Colonic mucosa (tissue), 4 donors: ENCODE results near the gene ZMIZ1. TPM values are rescaled to one million over a fixed set of nuclear protein-coding genes. Genes with fewer than 3 reads are reported as not detected.

Experiments
- DNase-seq: peaks from one replicate; pipeline ENCODE4 v3.0.0-alpha.2; 2020
- H3K27ac ChIP-seq: fragments of 200-600 bp; one replicate; pipeline ENCODE4 v1.8.0; 2021
- H3K27me3 ChIP-seq: fragments of 200-600 bp; one replicate; pipeline ENCODE4 v1.8.0; 2021
- H3K36me3 ChIP-seq: fragments of 200-600 bp; one replicate; pipeline ENCODE4 v1.8.0; 2021
- H3K4me1 ChIP-seq: fragments of 200-600 bp; one replicate; pipeline ENCODE4 v1.8.0; 2021; ENCODE audit warnings: mild to moderate bottlenecking
- H3K4me3 ChIP-seq: fragments of 200-600 bp; one replicate; pipeline ENCODE4 v1.8.0; 2021
- H3K9ac ChIP-seq, 2 donors: one replicate each; pipeline ENCODE4 v1.7.0; 2013; ENCODE audit warnings: control low read depth in 2 of 2, low read depth in 2 of 2, low read length in 2 of 2
- H3K9me3 ChIP-seq: fragments of 200-600 bp; one replicate; pipeline ENCODE4 v1.8.0; 2021
- intact Hi-C: fragments of 100-400 bp; cut with DNase I; formaldehyde crosslinking; loops from one replicate; pipeline ENCODE4 v1.14.1; 2022
- total RNA-seq, 2 donors: library from RNA; stranded (reverse); fragmentation: NEBNext Ultra II Directional in 1 of 2; extraction: Animal tissue kit (Norgen Biotek cat#: 25700) in 1 of 2; gene quantifications; one replicate each; pipeline ENCODE4 v1.2.1, GENCODE V29; 2021
- TF ChIP-seq, protein P1 (sequence below): fragments of 200-600 bp; IDR thresholded peaks from one replicate; pipeline ENCODE4 v1.8.0; 2022; ENCODE audit warnings: antibody characterized with exemption, mild to moderate bottlenecking
- donor health status: healthy.
- donor health status: DM: no; HTN: no; CAD: no.
- donor health status: DM: no; HTN: no; CAD: no.

Gene ZMIZ1
- total RNA-seq, 2 donors from 2014 or later = 51.0 to 54.0 TPM

DNA sequence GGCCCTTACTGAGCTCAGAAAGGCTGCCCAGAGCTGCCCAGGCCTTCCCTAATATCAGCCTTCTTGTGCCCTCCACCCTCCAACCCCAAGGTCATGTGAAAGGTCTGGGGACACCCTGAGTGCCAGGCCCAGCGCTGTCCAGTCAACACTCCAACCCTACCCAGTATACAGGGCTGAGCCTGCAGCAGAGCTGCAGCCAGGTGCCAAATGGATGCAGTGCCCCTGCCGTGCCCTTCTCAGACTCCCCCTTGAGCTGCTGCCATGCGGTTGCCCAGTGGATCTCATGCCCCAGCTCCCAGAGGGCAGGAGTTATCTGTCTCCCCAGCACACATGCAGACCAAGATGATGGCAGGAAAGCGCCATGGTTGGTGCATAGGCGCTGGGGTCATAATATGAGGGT is 61.5 kb downstream of the ZMIZ1 start:
- no peak overlapping the region for H3K27ac ChIP-seq
- no peak overlapping the region for H3K4me3 ChIP-seq
- intact Hi-C loops = no loop called here
- TF ChIP-seq, protein P1, sequence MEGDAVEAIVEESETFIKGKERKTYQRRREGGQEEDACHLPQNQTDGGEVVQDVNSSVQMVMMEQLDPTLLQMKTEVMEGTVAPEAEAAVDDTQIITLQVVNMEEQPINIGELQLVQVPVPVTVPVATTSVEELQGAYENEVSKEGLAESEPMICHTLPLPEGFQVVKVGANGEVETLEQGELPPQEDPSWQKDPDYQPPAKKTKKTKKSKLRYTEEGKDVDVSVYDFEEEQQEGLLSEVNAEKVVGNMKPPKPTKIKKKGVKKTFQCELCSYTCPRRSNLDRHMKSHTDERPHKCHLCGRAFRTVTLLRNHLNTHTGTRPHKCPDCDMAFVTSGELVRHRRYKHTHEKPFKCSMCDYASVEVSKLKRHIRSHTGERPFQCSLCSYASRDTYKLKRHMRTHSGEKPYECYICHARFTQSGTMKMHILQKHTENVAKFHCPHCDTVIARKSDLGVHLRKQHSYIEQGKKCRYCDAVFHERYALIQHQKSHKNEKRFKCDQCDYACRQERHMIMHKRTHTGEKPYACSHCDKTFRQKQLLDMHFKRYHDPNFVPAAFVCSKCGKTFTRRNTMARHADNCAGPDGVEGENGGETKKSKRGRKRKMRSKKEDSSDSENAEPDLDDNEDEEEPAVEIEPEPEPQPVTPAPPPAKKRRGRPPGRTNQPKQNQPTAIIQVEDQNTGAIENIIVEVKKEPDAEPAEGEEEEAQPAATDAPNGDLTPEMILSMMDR = no peak
- H3K9ac ChIP-seq = no peak overlapping the region
- no peaks in the 10 kb centered on the region for H3K27me3 ChIP-seq
- H3K4me1 ChIP-seq = peaks cover 6% of the 10 kb centered on the region
- no peaks in the 10 kb centered on the region for H3K36me3 ChIP-seq
- H3K9me3 ChIP-seq = no peaks in the 10 kb centered on the region
- no peak for DNase-seq

DNA sequence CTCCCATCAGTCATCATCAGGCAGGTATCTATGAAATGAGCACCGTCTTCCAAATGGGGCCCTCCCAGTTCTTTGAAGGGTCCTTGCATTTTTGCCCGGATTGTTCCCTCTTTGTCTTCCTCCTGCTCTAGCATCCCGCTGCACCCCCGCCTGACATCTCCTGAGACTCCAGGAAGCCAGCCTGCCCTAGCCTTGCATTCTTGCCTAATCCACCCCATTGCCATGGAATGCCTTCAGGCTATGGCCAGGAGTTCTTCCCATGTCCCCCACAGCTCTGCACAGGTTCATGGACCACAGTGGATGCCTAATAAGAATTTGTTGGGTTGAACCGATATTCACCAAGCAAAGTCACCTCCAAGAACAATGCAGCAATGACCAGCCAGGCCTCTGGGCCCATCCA is 62.1 kb downstream of the ZMIZ1 start:
- Histone ChIP-seq H3K27ac (no peak overlapping the region), H3K36me3 (no peaks in the 10 kb centered on the region), H3K9me3 (no peaks in the 10 kb centered on the region), H3K27me3 (no peaks in the 10 kb centered on the region), H3K9ac (no peak overlapping the region), H3K4me1 (peaks cover 6% of the 10 kb centered on the region), H3K4me3 (no peak overlapping the region)
- intact Hi-C loops = no loop called here
- DNase-seq = no peak
- TF ChIP-seq, protein P1 = no peak

DNA sequence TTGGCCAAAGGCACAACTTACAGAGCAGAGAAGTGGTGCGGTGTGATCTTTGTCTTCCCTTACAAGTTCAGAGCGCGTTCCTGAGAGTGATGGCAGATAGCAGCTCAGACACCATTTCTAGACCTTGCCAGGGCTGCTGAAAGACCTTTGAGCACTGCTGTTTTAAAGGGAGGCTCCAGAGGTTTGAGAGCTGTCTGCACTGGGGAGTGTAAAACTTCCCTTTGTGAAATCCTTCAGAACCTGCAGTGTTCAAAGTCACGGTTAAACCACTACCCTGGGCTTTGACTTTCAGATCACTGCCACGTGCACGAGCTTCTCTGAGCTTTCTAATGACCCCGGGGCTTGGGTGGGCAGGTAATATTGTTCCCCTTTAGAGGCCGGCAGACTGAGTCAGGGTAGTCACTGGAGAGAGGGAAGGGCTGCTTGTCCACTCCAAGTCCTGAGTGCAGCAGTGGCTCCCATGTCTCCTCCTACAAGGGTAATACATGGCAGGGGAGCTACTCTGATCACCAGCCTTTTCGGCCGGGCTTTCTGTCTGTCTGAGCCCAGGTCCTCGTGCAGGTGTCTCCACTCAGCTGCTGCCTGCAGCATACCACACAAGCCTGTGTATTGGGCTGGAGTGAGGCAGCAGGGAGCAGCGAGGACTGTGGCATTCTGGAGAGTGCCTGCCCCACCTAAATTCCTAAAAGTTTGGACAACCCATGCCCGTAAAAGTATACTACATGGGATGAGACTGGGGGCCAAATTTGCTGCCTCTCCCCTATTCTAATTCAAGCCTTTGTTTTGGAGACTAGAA is 63.3 kb downstream of the ZMIZ1 start:
- H3K4me3 ChIP-seq = no peak overlapping the region
- no peak for DNase-seq
- TF ChIP-seq, protein P1 = no peak
- intact Hi-C loops = no loop called here
- H3K9ac ChIP-seq = no peak overlapping the region
- peaks cover 11% of the 10 kb centered on the region for H3K4me1 ChIP-seq
- no peaks in the 10 kb centered on the region for H3K36me3 ChIP-seq
- H3K27me3 ChIP-seq = no peaks in the 10 kb centered on the region
- H3K27ac ChIP-seq = no peak overlapping the region
- H3K9me3 ChIP-seq = no peaks in the 10 kb centered on the region

DNA sequence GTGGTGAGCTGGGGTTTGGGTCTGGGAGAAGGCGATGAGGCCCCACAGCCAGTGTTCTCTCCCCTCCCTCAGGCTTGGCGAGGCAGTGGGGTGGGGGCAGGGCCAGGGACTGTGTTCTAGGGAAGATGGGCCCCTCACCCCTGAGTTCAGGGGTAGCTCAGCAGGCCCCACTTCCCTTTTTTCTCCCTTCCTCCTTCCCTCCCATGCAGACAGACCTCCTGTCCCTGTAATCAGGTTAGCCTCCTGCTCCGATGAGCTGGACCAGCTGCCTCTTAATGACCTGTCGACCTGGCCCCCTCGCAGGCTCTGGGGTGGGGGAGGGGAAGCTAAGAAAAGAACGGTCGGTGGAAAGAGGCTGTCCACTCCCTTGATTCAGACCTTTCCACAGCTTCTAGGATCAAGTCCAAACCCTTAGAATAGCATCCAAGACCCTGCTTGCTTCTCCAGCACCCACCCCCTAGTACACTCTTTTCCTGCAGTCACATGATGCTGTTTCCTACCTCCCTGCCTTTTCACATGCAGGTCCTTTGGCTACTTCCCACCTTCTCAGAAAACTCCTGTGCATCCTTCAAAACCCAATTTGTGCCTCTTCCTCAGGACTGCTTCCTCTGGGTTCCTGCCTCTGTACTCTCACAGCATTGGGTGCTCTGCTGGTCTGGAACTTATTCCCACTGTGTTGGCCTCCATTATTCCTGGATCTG is 64.1 kb downstream of the ZMIZ1 start:
- TF ChIP-seq, protein P1 = no peak
- Histone ChIP-seq H3K9me3 (no peaks in the 10 kb centered on the region), H3K27ac (no peak overlapping the region), H3K9ac (no peak overlapping the region), H3K4me1 (peaks cover 16% of the 10 kb centered on the region), H3K27me3 (no peaks in the 10 kb centered on the region), H3K4me3 (no peak overlapping the region), H3K36me3 (no peaks in the 10 kb centered on the region)
- intact Hi-C loops = no loop called here
- no peak for DNase-seq

DNA sequence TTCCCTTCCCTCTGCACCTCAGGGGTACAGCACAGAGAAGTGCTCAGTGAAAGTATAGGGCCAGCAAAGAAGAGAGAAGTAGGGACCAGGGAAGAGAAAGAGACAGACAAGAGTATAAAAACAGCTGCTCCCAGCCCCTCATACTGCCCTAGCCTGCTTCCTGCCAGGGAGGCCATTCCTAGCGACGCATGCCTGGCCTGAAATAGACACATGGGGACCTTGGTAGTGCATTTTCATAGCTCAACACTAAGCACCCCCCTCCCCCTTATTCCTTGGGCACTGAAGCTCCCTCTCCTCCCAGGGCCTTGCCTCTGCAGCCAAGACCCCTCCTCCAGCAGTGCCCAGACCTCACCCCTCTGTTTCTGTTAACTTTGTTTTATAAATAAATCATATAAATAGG is 64.7 kb downstream of the ZMIZ1 start:
- H3K4me3 ChIP-seq = no peak overlapping the region
- TF ChIP-seq, protein P1 = no peak
- H3K36me3 ChIP-seq = no peaks in the 10 kb centered on the region
- no peak overlapping the region for H3K9ac ChIP-seq
- intact Hi-C loops = no loop called here
- peaks cover 15% of the 10 kb centered on the region for H3K4me1 ChIP-seq
- no peaks in the 10 kb centered on the region for H3K27me3 ChIP-seq
- H3K9me3 ChIP-seq = no peaks in the 10 kb centered on the region
- no peak overlapping the region for H3K27ac ChIP-seq
- no peak for DNase-seq
